ENCODE results near the gene NUAK1.

Gene NUAK1

DNA sequence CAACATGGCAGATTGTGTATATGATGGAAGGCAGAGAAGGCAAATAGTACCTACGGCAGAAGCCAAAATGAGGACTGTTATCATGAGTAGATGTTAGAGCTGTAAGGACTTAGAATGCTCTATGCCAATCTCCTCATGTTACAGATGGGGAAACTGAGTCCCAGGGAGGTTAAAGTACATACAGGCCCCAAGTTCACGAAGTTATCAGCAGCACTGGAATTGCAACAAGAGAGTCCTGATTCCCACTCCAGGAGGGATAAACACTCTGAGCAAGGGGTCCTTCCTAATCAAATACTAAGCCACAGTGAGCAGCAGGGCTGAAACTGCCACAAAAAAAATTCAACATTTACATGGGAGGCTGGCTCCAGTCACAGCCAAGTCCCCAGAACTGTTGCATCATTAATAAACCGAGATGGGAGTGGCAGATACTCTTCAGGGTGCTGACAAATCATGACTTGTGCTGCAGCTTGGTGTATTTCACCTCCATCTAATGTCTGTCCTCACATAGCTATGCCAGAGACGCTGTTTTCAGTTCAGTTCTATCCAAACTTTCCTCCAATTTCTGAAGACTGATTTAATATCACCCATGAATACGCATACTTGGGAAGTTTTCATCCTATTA is 24.2 kb downstream of the NUAK1 start:
- in situ Hi-C loops (cut with HindIII; ENCODE audit: low sequenced_read_pairs) = no loop called here

DNA sequence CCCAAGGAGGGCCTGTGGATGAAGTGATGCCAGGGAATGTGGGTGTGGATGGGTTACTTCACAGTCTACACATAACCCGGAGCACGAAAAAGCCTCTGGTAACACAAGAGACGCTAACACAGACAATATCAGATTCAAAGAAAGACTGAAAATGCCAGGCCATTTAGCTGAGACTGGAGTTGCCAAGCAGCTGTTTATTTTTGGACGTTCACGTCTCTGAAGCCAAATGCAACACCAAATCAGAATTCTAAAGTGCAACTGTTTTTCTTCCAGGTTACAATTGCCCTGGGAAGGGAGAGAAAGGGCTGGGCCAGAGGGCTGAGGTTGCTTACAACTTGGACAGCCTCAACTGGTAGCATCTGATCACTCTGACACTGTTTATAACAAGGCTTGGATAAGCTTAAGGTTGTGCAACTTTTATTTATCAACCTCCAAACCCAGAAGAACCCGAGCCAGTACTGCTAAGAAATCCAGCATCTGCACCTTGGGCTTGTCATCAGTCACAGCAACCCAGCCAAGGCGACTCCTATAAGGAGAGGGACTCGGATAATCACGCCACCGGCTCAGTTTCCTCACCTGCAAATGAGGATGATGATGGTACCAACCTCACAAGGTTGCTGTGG is 24.8 kb downstream of the NUAK1 start:
- in situ Hi-C loops (cut with HindIII; ENCODE audit: low sequenced_read_pairs) = no loop called here

DNA sequence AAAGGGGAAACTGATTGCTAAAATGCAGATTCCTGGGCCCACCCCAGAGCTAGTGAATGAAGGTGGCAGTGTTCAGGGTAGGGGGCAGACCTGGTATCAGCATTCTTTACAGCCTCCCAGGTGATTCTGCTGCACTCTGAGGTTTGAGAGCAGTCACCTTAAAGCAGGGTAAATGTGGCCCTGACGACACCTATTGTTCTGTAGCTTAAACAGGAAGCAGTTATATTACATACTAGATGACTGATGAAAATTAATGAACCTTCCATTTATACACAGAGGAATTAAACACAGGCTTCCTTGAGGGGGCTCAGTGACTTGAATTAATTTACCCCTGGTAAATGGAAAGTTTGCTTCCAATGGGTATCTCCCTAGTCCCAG is 25.3 kb downstream of the NUAK1 start:
- in situ Hi-C loops (cut with HindIII; ENCODE audit: low sequenced_read_pairs) = no loop called here

DNA sequence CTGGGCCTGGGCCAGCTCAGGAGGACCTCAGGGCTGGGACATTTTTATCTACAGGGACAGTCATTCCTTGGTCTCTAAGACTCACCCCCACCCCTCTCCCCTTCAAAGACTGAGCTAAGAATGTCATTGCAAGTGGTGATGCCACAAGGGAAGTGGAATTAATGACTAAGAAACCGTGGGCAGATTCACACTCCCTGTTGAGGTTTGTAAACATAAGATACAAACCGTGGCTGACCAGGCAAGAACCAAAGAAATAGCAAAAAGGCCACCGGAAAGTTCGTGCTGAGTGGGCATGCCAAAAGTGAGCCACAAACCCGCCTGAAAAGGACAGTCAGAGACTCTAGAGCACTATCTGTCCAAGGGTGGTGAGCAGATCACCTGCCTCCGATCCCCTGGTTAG is 25.7 kb downstream of the NUAK1 start:
- in situ Hi-C loops (cut with HindIII; ENCODE audit: low sequenced_read_pairs) = no loop called here

DNA sequence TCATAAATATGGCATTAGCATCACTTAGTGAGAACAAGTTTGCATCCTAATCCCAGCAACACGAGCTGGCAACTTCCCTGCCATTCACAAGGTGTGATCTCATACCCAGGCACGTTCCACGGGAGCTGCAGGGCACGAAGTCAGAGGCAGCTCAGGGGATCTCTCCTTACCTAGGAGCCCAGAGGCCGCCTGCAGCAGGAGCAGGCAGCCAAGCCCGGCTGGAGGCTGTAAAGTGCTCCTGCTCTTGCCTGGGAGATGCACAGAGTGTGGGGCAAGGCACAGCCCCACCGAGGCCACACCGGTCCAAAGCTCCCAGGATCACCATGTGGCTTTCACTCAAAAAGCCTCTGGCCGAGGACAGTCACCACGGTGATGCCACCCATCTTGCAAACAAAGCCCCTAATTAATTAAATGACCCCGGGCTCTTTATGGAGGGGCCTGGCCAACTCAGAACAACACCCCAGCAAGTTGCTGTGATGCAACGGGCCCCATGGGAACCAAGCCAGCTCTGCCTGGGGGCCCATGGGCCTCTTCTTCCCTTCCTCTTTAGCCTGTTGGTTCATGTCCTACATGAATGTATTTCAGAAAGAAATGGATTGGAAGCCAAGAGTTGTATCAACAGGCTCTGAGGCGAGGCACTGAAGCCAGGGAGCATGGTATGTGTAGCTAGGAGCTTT is 26.5 kb downstream of the NUAK1 start:
- in situ Hi-C loops (cut with HindIII; ENCODE audit: low sequenced_read_pairs) = no loop called here

DNA sequence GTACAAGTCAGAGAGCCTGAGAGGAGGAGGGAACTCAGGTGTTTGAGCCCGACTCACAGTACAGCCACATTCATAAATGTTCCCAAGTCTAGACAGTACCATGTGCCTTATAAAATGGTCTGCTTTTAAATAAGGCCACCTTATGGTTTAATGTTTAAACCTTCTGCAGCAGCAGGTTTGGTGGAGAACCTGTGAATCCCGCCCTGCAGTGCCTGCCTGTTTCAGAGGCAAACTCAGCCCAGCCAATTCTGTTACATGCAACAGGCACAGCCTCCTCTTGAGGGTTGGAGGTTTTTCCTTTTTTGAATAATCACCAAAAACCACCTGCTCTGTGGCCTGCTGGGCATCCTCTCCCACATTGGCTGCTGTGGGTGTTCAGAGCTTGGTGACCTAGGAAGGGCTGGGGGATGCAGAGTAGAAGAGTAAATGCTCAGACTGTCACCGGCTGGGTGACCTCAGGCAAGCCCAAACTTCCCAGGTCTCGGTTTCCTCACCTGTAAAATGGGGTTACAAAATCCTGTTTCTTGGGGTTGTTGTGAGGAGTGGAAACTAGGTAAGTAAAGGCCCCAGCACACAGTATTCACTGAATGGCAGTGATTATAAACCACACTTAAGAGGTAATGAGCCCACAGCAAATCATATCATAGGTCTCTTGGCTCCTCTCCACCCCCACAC is 28.0 kb downstream of the NUAK1 start:
- in situ Hi-C loops (cut with HindIII; ENCODE audit: low sequenced_read_pairs) = no loop called here

DNA sequence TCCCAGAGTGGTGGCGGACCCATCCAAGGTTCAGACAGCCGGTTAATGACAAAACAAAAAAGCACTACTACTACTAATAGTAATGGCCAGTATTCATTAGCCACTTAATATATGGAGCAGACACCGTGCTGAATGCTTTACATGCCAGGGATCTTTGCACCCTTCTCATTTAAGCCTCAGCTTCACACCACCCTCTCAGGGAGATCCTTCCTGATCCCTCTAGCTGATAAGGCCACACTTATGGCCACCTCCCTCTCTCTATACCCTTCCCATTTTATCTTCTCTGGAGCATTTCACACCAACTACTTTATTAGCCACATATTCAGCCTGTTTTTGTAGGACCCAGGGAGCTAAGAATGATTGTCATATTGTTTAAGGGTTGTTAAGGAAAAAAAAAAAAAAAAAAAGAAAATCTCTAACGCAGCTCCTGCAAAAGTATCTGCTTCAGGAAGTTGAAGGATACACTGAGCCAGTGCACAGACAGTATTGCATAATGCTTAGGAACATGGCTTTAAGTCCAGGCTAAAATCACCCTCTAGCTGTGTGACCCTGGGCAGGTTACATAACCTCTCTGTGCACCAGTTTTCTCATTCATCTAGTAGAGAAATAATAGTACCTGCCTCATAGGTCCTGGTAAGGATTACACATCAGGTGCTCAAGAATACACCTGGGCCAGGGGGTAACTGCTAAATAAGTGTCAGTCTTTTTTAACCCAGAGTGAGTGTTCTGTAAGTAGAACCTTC is 29.4 kb downstream of the NUAK1 start:
- in situ Hi-C loops (cut with HindIII; ENCODE audit: low sequenced_read_pairs) = no loop called here

DNA sequence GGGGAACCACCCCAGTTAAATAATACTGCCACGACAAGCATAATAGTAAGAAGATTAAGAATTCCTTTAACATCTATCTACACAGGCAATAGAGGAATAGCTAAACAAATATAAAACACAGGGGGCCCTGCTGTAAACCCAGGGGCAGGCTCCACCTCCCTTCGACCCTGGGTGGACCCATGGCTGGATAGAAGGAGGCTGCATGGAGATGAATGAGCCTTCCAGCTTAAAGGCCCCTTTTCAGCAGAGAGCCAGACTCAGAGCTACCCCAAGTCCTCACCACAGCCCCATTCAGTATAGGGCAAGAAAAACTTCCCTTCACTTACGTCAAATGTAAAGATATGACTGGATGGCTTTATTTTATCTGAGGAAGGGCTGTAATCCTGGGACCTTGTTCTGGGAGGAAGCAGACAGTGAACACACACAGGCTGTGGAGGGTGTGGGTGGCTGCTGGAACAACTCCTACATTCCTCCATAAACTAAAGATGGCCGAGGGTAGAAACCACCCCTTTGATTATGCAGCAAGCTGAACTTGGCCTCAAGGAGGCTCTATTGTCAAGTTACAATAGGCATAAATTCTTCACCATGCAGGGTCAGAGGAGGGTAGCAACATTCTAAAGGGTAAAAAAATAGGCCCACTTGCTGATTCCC is 30.4 kb downstream of the NUAK1 start:
- in situ Hi-C loops (cut with HindIII; ENCODE audit: low sequenced_read_pairs) = no loop called here

DNA sequence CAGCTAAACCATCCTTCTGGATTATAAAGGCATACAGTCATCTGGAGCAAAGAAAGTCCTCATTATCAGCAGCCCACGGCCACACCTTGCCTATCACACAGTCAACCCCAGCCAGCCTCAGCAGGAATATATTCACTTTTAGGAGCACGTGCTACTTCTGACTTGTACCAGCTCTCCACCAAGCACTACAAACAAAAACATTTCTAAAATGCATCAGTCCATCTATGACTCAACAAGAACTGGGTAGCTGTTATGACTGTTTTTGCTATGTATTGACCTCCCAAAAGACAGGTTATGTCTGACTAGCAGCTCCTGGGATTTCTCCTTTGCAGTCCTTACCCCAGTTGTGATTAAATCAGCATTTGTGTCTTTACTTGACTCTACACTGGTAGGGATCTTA is 31.2 kb downstream of the NUAK1 start:
- in situ Hi-C loops (cut with HindIII; ENCODE audit: low sequenced_read_pairs) = no loop called here

DNA sequence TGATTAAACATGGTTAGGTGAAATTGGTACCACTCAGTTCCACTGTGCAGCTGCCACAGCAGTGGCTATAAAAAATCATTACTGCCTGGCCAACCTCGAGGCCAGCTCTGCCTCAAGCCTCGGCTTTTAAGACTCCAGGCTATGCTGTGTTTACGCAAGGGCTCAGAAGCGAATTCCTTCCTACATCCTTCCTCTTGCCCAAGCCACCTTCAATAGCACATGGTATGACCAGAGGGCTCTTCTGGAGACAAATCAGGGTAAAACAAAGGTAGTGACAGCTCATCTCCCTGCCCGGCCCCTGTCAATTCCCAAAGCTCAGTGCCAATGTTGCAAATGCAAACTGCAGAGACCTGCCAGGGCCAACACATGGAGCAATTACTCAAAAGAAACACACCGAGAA is 31.9 kb downstream of the NUAK1 start:
- in situ Hi-C loops (cut with HindIII; ENCODE audit: low sequenced_read_pairs) = no loop called here

DNA sequence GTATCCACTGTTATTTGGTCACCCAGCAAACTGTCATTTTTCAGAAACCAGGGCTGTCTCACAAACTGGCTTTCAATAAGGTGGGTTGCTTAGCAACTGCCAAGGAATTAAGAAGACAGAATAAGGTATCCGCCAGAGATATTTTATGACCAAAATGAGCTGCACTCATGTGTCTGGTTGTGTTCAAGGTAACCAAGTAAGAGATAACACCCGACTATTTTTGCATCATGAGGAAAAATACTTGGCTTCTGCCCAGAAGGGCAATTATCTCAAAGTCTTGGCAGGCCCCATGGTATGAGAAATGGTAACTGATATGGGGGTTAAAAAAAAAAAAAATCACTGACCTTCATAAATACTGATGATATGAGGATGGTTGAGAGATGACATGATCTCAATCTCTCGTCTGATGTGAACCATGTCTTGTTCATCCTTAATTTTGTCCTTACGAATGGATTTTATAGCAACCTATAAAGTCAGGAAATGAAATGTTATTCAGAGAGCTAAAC is 32.6 kb downstream of the NUAK1 start:
- in situ Hi-C loops (cut with HindIII; ENCODE audit: low sequenced_read_pairs) = no loop called here

DNA sequence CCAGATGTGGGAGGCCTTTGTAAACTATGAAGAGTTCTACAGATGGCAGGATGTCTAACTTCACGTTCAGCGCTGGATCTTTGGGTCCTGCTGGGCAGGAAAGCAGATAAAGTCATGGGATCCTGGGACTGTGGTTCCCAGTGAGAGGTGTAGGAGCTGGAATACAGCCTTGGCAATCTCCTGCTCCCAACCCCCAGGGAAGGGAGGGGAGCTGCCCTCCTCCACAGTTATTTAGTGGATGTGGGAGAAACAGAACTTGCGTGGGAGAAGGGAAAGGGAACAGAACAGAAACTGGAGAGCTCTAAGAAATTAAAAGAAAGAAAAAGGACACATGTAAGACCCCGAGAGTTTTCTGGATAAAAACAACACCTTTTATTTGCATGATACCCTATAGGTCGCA is 37.0 kb downstream of the NUAK1 start:
- in situ Hi-C loops (cut with HindIII; ENCODE audit: low sequenced_read_pairs) = no loop called here

DNA sequence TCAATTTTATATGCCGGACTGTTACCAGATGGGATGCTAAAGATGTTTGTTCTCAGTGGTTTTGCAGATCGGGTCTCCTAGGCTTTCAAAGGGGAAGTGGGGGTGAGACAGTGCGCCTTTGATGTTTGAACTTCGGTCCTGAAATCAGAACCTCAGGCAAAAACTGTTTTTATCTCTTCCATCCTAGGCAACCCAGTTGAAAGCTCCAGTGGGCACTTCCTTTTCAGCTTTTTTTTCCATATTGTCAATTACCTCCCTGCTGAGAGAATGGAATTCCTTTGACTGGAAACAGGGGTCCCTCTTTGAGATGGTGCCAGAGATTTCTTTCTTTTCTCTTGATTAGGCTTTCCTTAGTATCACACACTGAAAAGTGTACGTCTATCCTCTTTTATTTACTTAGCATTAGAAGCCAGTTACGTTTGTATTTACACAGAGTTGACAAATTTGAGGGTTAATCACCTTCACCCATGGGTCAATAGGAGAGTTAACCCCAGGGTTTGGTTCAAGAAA is 40.0 kb downstream of the NUAK1 start:
- in situ Hi-C loops (cut with HindIII; ENCODE audit: low sequenced_read_pairs) = no loop called here

DNA sequence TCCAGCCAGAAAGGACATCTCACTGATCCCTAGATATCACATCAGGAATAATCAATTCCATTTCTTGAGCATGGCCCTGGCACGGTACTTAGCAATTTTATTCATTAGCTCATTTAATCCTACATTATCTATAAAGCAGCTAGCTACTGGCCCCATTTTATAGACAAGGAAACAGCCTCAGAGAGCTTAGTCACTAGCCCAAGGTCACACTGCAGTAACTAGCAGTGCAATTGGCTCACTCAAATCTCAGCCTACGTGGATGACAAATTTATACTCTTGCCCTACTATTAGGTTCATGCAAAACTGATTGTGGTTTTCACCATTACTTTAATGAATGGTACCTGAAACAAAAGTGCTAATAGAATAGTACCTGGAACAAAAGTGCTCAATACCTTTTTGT is 41.7 kb downstream of the NUAK1 start:
- in situ Hi-C loops (cut with HindIII; ENCODE audit: low sequenced_read_pairs) = no loop called here

DNA sequence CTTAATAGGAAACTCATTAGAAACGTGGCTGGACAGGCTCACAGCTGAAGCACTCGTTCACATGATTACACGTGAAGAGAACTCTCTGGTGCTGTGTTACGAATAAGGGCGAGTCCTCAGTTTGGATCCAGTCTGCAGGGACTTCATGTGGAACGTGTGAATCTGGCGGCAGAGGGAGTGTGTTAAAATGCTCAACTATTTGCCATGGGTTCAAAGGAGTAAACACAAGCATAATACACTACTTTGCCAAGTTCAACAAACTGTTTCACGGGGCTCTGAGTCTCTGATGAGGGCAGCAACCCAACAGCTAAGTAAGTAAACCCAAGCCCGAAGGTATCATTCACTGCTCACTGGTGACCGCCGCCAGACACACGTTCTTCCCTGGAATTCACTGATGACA is 42.4 kb downstream of the NUAK1 start:
- in situ Hi-C loops (cut with HindIII; ENCODE audit: low sequenced_read_pairs) = no loop called here

DNA sequence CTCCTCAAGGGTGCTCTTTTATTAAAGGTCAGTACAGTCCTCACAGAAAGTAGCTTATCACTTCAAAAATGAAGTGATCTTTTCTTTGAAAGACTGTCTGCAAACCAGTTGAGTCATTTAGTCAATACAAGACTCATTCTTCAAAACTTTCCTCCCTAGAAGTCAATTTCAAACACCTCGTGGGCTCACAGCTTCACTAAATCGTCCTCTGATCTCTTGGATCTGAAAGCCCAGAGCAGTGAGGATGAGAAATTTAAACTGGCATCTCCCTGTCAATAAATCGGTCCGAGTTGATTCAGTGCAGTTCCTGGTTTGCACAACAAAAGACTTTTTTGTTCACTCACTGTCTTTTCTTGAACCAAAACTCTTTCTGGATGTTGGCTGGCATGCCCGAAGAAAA is 44.5 kb downstream of the NUAK1 start:
- in situ Hi-C loops (cut with HindIII; ENCODE audit: low sequenced_read_pairs) = loop anchor here (5.0 kb wide), 1 partner anchor 72 kb away; no protein-coding TSS in a partner anchor

DNA sequence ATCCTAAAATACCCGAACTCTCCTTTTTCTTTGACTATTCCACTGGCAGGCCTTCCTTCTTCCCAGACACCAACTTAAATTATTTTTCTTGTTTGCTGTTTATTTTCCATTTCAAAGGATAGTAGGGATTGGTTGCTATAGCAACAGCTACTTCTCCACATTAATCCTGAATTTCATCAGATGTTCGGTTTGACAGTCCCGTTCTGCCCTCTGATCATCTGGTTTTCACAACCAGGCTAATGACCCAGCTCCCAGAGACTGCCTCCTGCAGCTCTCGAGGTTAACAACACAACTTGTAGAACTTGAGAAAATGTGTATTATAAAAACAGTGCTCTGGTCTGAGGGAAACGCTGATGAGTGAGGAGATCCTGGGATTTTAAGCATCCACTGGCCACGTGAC is 45.5 kb downstream of the NUAK1 start:
- in situ Hi-C loops (cut with HindIII; ENCODE audit: low sequenced_read_pairs) = loop anchor here (5.0 kb wide), 1 partner anchor 71 kb away; no protein-coding TSS in a partner anchor

DNA sequence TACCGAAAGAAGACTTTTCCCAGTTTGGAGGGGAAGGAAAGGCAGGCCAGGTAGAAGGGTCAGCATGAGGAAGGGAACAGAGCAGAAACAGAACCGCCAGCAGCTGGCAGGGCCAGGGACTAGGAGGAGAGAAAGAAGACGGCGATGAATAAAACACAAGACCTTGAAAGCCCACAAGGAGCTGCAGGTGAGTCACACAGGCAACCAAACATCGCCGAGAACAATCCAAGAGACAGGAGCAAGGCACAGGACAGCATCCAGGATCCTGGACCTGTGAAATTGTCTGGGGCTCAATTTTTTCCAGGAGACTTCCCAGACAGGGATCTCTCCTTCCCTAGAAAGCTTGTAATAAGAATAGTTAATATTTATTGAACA is 47.3 kb downstream of the NUAK1 start:
- in situ Hi-C loops (cut with HindIII; ENCODE audit: low sequenced_read_pairs) = loop anchor here (5.0 kb wide), 1 partner anchor 69 kb away; no protein-coding TSS in a partner anchor

DNA sequence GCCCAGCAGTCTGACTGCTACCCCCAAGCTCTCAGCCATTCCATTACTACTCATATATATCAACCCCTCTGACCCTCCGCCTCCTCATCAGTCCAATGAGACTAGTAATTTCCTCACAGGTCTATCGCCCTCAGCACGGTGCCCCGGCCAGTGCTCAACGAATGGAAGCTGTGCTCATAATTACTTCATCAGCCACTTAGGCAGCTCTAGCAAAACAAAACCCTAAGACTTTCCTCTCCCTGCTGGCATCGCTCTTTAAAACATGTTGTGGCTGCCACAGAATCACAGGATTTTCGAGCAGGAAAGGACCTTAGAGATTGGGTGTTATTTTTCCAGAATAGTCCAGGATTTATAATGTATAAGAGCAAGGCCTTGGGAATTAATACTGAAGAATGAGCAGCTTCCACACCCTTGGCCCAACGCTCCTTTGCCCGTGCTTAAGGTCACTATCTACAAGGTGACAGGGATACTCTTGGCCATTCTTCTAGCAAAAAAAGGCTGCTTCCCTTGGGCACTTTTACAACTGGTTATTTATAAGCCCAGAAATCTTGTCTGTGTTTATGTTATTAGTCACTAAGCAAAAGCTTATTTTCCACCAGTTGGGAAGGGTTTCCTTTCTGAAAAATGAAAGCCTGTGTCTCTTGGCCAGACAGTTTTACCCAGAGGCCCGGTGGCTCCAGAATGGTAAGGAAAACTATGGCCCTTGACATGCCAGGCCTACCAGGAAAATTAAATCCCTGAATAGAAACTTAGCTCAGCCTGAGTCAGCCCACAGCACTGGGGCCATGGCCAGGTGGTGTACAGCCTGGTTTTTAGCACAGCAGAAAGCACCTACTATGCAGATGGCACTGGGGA is 47.9 kb downstream of the NUAK1 start:
- in situ Hi-C loops (cut with HindIII; ENCODE audit: low sequenced_read_pairs) = loop anchor here (5.0 kb wide), 1 partner anchor 69 kb away; no protein-coding TSS in a partner anchor

Measured in endothelial cell of hepatic sinusoid (primary cell).